ENCODE results near the gene PACSIN1. TPM values are rescaled to one million over a fixed set of nuclear protein-coding genes. Genes with fewer than 3 reads are reported as not detected.

Gene PACSIN1
- total and polyA plus RNA-seq, 2 donors (not counting 3 experiments of a cell fraction or from before 2014, with no cell fraction given): 0.03 TPM; not detected in 1

- Histone ChIP-seq H2AFZ (ENCODE audit: low read depth, low read length) (no peak overlapping the region), H3K27ac (ENCODE audit: insufficient read depth, low read depth, low read length) (no peak overlapping the region), H3K4me3 (replicated peaks in 1 of 3; ENCODE audit: insufficient read depth in 1 of 3, low read depth in 1 of 3, low read length in 3 of 3) (no peak overlapping the region), H3K79me2 (ENCODE audit: control insufficient read depth, insufficient read depth, low read length) (no peaks in the 10 kb centered on the region), H3K9me3 (replicated peaks; ENCODE audit: control insufficient read depth, insufficient read depth, low read length) (no peaks in the 10 kb centered on the region), H3K36me3 (ENCODE audit: control insufficient read depth in 2 of 2, extremely low read depth in 1 of 2, insufficient read depth in 2 of 2, low read length in 2 of 2) (no peaks in the 10 kb centered on the region), H3K4me1 (ENCODE audit: control insufficient read depth, extremely low read depth, insufficient read depth, low read length) (peaks cover 2% of the 10 kb centered on the region), H3K27me3 (ENCODE audit: control insufficient read depth in 2 of 2, insufficient read depth in 2 of 2, low read length in 2 of 2) (no peaks in the 10 kb centered on the region), H3K9ac (replicated peaks; ENCODE audit: extremely low read depth, insufficient read depth, low read length) (no peak overlapping the region), H3K9me1 (replicated peaks; ENCODE audit: control insufficient read depth, extremely low read depth, insufficient read depth, low read length) (no peaks in the 10 kb centered on the region), H4K20me1 (replicated peaks; ENCODE audit: control insufficient read depth, extremely low read depth, insufficient read depth, low read length) (no peaks in the 10 kb centered on the region), H3K4me2 (ENCODE audit: insufficient read depth, low read length) (no peak overlapping the region)
- FAIRE-seq: no peak
- ChIA-PET CTCF (no interaction called here), POLR2A (no interaction called here)
- DNase-seq (ENCODE audit: low read depth, low spot score): no peak
- dilution Hi-C loops (cut with MboI; ENCODE audit: extremely low pct_ligation_motif_present, low sequenced_read_pairs) (no loop called here), intact Hi-C loops (cut with micrococcal nuclease) (loop anchor here (5.0 kb wide), 1 partner anchor 33 kb away; no protein-coding TSS in a partner anchor)
- no TSS peak for BruUV-seq (replicated peaks)
- TF ChIP-seq FOS (IDR thresholded peaks at IDR 0.05; ENCODE audit: borderline replicate concordance, insufficient read depth, low read length) (no peak), CTCF (IDR thresholded peaks at IDR 0.05; ENCODE audit: extremely low read depth in 1 of 2, insufficient read depth in 1 of 2, low read depth in 1 of 2, low read length in 2 of 2) (no peak), MYC (IDR thresholded peaks at IDR 0.05; ENCODE audit: low read depth, low read length) (no peak), POLR2A (IDR thresholded peaks at IDR 0.05; ENCODE audit: low read depth, low read length) (no peak), JUN (IDR thresholded peaks at IDR 0.05; ENCODE audit: borderline replicate concordance, insufficient read depth, insufficient read length, low read depth) (no peak), EZH2 (IDR thresholded peaks at IDR 0.05; ENCODE audit: borderline replicate concordance, low read depth, low read length, severe bottlenecking) (no peak), GATA2 (IDR thresholded peaks at IDR 0.05; ENCODE audit: insufficient read depth, insufficient read length, low read depth, low read length) (no peak), POLR2AphosphoS5 (IDR thresholded peaks at IDR 0.05; ENCODE audit: insufficient read depth, low read depth, low read length) (no peak)
- TF ChIP-seq, protein P1, sequence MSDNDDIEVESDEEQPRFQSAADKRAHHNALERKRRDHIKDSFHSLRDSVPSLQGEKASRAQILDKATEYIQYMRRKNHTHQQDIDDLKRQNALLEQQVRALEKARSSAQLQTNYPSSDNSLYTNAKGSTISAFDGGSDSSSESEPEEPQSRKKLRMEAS (IDR thresholded peaks at IDR 0.05; ENCODE audit: insufficient read depth, insufficient read length): no peak
Observed at GRCh38 chr6:34529665-34530327, 63.9 kb downstream of the PACSIN1 start.

Measured in endothelial cell of umbilical vein (primary cell).